Pancreas (tissue), 10 donors: ENCODE results near the gene ADCY7. TPM values are rescaled to one million over a fixed set of nuclear protein-coding genes. Genes with fewer than 3 reads are reported as not detected.

ENCODE experiments used
- ATAC-seq, 4 donors: fragments of 200-7000 bp; cut with Tn5 transposase; one replicate each; pipeline versions ENCODE4 v1.8.0 to v1.9.1; 2020; ENCODE audit warnings: mild to moderate bottlenecking in 4 of 4, moderate library complexity in 4 of 4
- DNase-seq, 6 donors: peaks; one replicate each; pipeline ENCODE4 v3.0.0-alpha.2; 2020
- FAIRE-seq: peaks from 2 replicates; lab custom pipeline; 2012; peaks lifted over from hg19 to GRCh38; lab: Jason Lieb, UNC
- H3K27ac ChIP-seq, 4 donors: fragments of 200-600 bp; sonication (generic); 1 replicate in 3 of 4; 2 replicates in 1 of 4; pipeline versions ENCODE4 v1.5.0 to v1.8.0; 2020
- H3K27me3 ChIP-seq, 4 donors: fragments of 200-600 bp; one replicate each; pipeline ENCODE4 v1.8.0; 2021
- H3K36me3 ChIP-seq, 3 donors: fragments of 200-600 bp; sonication (generic) in 1 of 3; one replicate each; pipeline versions ENCODE4 v1.5.0 to v1.8.0; 2020 to 2021
- H3K4me1 ChIP-seq, 3 donors: fragments of 200-600 bp; one replicate each; pipeline ENCODE4 v1.8.0; 2021
- H3K4me3 ChIP-seq, 4 donors: fragments of 200-600 bp; sonication (generic) in 2 of 4; one replicate each; pipeline versions ENCODE4 v1.5.0 to v1.8.0; 2020 to 2021
- H3K9me3 ChIP-seq, 4 donors: fragments of 200-600 bp; one replicate each; pipeline ENCODE4 v1.8.0; 2021
- CTCF ChIP-seq, 4 donors: fragments of 200-600 bp; sonication (generic) in 3 of 4; IDR thresholded peaks; one replicate each; pipeline versions ENCODE4 v1.5.0 to v1.8.0; 2021; ENCODE audit warnings: antibody characterized with exemption in 4 of 4
- WGBS, 2 donors: extraction: QIAGEN DNeasy Blood & Tissue Kit; methylation state at CpG; one replicate each; pipeline ENCODE4 v1.1.7; 2013; 5-methylcytosine and 5-hydroxymethylcytosine counted together
- intact Hi-C, 3 donors: fragments of 100-400 bp; cut with DNase I; formaldehyde crosslinking; loops; one replicate each; pipeline versions ENCODE4 v1.11.1 to v1.14.2; 2022
- polyA plus RNA-seq, 2 donors: library from polyadenylated mRNA; stranded (reverse); fragments of 200-250 nt; gene quantifications; one replicate each; pipeline ENCODE4 v1.2.3, GENCODE V29; 2013
- total RNA-seq, 6 donors: library from RNA; stranded (reverse); fragmentation: NEBNext Ultra II Directional in 4 of 6; extraction: Animal tissue kit (Norgen Biotek cat#: 25700) in 4 of 6; gene quantifications; one replicate each; pipeline versions ENCODE4 v1.2.1 to v1.2.4, GENCODE V29; 2021 to 2023
- donor health status: healthy with polysubstance abuse.
- donor health status: DM: no; HTN: no; CAD: no; lungs with moderate emphysema.
- donor health status: DM: no; HTN: no; CAD: no.
- donor health status: control.
- donor health status: control.
- donor health status: Bipolar disorder and iron deficiency.
- donor health status: DM: yes; HTN: yes; CAD: no.
- donor health status: DM: no; HTN: no; CAD: no.
- donor health status: DM: no; HTN: no; CAD: no.
- donor health status: DM: yes; HTN: yes; CAD: no.

Gene ADCY7
- total and polyA plus RNA-seq, 8 donors = 1.9 to 21.1 (median 4.3) TPM

GRCh38 chr16:50257876-50258275 is 8.5 kb upstream of the ADCY7 start:
- no peak for TF ChIP-seq CTCF (IDR thresholded peaks at IDR 0.05)
- 77 to 90% methylated on average over 9 of the region's 9 CpGs for WGBS, 2 donors
- Histone ChIP-seq H3K9me3 (no peaks in the 10 kb centered on the region), H3K27me3 (no peaks in the 10 kb centered on the region), H3K27ac (no peak overlapping the region), H3K4me1 (no peaks in the 10 kb centered on the region), H3K36me3 (no peaks in the 10 kb centered on the region), H3K4me3 (no peak overlapping the region)
- ATAC-seq (no peak), DNase-seq (peak in 1 of 6 donors; percentile 28), FAIRE-seq (no peak)
- intact Hi-C loops = no loop called here

GRCh38 chr16:50259334-50260205 is 6.8 kb upstream of the ADCY7 start:
- FAIRE-seq (no peak), ATAC-seq (peak in 3 of 4 donors; percentile 26 to 50 (median 31)), DNase-seq (peak in 2 of 6 donors; percentile 14 to 45)
- intact Hi-C loops = no loop called here
- 67 to 70% methylated on average over 23 of the region's 23 CpGs for WGBS, 2 donors
- no peaks in the 10 kb centered on the region for H3K9me3 ChIP-seq
- no peak overlapping the region for H3K27ac ChIP-seq
- H3K27me3 ChIP-seq = no peaks in the 10 kb centered on the region
- H3K4me3 ChIP-seq = no peak overlapping the region
- H3K36me3 ChIP-seq = no peaks in the 10 kb centered on the region
- no peak for TF ChIP-seq CTCF (IDR thresholded peaks at IDR 0.05)
- H3K4me1 ChIP-seq = no peaks in the 10 kb centered on the region

- no peaks in the 10 kb centered on the region for H3K4me1 ChIP-seq
- intact Hi-C loops = no loop called here
- FAIRE-seq (no peak), DNase-seq (peak in 1 of 6 donors; percentile 25), ATAC-seq (no peak)
- H3K27ac ChIP-seq = no peak overlapping the region
- TF ChIP-seq CTCF (IDR thresholded peaks at IDR 0.05) = no peak
- no peaks in the 10 kb centered on the region for H3K36me3 ChIP-seq
- no peak overlapping the region for H3K4me3 ChIP-seq
- H3K27me3 ChIP-seq = no peaks in the 10 kb centered on the region
- no peaks in the 10 kb centered on the region for H3K9me3 ChIP-seq
- WGBS, 2 donors = 77 to 82% methylated on average over 9 of the region's 9 CpGs
Observed at GRCh38 chr16:50260206-50261159, 5.9 kb upstream of the ADCY7 start.

- H3K27me3 ChIP-seq = no peaks in the 10 kb centered on the region
- H3K4me1 ChIP-seq = no peaks in the 10 kb centered on the region
- FAIRE-seq = no peak
- no peak for TF ChIP-seq CTCF (IDR thresholded peaks at IDR 0.05)
- H3K27ac ChIP-seq = no peak overlapping the region
- 81 to 84% methylated on average over 9 of the region's 9 CpGs for WGBS, 2 donors
- no peaks in the 10 kb centered on the region for H3K36me3 ChIP-seq
- no peak for ATAC-seq
- no peaks in the 10 kb centered on the region for H3K9me3 ChIP-seq
- no peak for DNase-seq
- intact Hi-C loops = no loop called here
- H3K4me3 ChIP-seq = no peak overlapping the region
Observed at GRCh38 chr16:50261160-50261706, 5.1 kb upstream of the ADCY7 start.
